Coronary artery (tissue), 2 donors: ENCODE data around the gene JAKMIP1.

ENCODE experiments used
- DNase-seq: peaks from one replicate; pipeline ENCODE4 v3.0.0-alpha.2; 2017; ENCODE audit warnings: low spot score
- H3K27ac ChIP-seq, 2 donors: fragments of 200-600 bp; sonication (generic); one replicate each; pipeline ENCODE4 v1.5.1; 2016 to 2019
- H3K4me3 ChIP-seq: fragments of 200-600 bp; sonication (generic); 2 replicates; pipeline ENCODE4 v1.5.1; 2016; ENCODE audit warnings: mild to moderate bottlenecking, moderate library complexity
- TF ChIP-seq, protein P1 (sequence below): fragments of 200-600 bp; sonication (generic); IDR thresholded peaks from one replicate; pipeline ENCODE4 v1.5.1; 2019; ENCODE audit warnings: antibody characterized with exemption

The JAKMIP1 gene

DNA sequence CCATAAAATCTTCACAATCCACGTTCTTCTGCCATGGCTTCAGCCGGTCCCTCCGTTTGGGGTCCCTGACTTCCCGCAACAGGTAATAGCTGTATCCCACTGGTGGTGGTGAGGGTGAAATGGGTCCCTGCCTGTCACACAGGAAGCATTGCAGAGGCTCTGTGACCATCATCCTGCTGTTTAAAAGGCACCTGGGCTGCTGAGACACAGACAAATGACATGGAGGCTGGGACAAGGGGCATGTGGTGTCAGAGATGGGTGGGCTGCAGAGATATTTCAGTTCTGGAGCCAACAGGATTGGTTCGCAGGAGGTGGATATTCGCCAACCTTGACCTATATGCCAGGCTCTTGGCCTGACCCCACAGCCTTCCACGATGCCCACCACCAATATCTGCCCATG is 82.1 kb downstream of the JAKMIP1 start:
- DNase-seq: peak; percentile 26
- no peak overlapping the region for H3K4me3 ChIP-seq
- H3K27ac ChIP-seq: no peak overlapping the region
- TF ChIP-seq, protein P1, sequence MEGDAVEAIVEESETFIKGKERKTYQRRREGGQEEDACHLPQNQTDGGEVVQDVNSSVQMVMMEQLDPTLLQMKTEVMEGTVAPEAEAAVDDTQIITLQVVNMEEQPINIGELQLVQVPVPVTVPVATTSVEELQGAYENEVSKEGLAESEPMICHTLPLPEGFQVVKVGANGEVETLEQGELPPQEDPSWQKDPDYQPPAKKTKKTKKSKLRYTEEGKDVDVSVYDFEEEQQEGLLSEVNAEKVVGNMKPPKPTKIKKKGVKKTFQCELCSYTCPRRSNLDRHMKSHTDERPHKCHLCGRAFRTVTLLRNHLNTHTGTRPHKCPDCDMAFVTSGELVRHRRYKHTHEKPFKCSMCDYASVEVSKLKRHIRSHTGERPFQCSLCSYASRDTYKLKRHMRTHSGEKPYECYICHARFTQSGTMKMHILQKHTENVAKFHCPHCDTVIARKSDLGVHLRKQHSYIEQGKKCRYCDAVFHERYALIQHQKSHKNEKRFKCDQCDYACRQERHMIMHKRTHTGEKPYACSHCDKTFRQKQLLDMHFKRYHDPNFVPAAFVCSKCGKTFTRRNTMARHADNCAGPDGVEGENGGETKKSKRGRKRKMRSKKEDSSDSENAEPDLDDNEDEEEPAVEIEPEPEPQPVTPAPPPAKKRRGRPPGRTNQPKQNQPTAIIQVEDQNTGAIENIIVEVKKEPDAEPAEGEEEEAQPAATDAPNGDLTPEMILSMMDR: no peak

DNA sequence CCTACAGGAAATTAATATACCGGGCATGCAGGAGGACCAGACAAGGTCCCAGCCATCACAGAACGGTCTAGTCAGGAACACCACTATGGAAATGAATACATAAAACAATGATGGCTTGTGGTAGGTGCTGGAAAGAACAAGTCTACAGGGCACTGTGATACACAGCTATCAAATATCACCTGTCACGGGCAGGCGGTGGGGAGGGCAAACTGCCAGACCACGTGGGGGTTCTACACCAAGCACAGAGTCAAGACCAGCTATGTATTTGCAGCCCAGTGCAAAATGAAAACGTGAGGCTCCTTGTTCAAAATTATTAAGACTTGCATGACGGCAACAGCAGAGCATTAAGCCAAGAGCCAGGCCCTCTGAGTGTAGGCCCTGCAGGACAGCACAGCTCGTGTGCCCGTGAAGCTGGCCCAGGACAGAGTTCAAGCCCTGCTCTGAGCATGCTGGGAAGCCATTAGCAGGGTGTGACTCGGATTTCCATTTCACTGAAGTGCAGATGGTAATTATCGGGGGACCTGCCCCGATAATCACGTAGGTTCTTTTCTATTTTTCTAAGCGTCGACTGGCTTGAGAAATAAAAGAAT is 83.6 kb downstream of the JAKMIP1 start:
- no peak overlapping the region for H3K27ac ChIP-seq
- no peak overlapping the region for H3K4me3 ChIP-seq
- TF ChIP-seq, protein P1: no peak
- no peak for DNase-seq

DNA sequence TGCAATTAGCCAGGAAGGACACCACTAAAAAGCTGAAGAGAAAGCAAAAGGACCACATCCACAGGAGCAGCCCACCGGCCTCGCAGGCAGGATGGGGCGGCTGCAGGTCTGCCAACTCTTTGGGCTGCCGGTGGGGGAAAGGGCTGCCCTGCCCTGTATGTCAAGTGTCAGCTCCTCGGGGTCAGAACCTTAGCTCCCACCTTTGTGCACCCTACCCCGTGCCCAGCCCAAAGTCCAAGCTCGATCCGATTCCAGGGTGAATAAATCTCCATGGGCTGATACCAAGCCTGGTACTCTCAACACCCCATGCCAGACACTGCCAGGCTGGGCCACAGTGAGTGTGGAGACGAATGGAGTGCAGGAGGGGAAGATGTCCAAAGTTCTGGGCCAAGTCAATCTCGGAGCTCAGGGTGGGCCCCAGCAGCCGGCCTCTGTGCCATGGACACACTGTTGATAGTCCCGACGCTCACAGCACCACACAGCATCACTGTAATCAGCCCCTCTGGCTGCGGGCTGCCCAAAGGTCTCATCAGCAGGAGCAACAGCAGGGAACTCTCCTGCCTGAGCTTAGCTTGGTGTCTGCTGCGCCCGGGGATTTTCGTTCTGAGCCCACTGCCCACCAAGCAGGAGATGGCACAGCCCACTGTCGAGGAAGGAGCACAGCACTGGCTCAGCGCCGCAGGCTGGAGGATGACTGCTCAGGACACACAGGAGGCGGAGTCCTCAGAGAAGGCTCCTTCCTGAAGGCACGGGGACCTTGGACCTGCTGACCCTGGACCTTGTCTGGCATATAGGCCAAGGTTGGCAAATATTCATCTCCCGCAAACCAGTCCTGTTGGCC is 84.4 kb downstream of the JAKMIP1 start:
- H3K27ac ChIP-seq: no peak overlapping the region
- DNase-seq: no peak
- H3K4me3 ChIP-seq: no peak overlapping the region
- TF ChIP-seq, protein P1: no peak

DNA sequence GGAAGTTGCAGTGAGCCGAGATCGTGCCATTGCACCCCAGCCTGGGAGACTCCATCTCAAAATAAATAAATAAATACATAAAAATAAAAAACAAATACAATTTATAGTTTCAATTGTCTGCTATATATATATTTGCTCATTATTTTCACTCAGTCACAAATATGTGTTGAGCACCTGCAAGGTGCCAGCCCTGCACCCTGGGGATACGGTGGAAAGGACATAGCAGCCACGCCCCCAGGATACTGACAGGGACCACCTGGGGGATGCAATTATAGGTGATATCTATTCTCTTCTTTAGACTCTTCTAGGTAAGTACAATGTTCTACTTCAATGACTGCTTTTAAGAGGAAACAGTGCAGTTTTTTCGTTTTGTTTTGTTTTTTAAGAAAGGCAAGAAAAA is 85.0 kb downstream of the JAKMIP1 start:
- TF ChIP-seq, protein P1: no peak
- no peak overlapping the region for H3K4me3 ChIP-seq
- DNase-seq: no peak
- no peak overlapping the region for H3K27ac ChIP-seq

DNA sequence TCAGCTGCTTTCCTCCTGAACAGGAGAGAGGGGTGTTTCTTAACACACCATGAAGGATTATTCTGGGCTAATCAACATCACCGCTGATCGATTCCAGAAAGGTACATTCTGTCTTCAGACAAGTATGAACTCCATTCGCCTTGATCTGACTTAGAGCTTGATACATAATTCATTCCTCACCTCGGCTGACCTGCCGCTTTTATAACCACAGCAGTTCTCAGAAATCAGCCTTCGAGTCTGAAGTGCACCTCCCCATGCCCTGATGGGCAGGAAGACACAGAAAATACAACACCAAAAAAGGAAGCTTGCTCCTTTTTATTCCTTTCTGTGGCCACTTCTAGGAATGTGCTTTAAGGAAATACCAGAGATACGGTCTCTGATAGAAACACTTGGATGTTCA is 85.7 kb downstream of the JAKMIP1 start:
- Histone ChIP-seq H3K4me3 (no peak overlapping the region), H3K27ac (no peak overlapping the region)
- TF ChIP-seq, protein P1: no peak
- no peak for DNase-seq

DNA sequence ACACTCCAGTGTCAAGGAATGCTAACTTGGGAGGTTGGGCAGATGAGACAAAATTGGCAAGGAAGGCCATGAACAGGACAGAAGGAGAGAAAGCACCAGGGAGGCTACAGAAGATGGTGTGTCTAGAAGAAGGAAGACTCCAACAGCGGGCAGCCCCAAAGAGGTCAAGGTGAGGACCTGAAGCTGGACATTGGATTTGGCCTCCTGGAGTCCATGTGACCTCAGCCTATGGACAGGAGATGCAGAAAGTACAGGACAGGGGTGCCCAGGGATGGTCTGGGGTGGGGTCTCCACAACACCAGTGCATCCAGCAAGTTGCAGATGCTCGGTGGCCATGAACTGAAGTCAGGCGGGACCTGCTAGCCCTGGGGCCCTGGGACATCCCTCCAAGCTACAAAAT is 86.2 kb downstream of the JAKMIP1 start:
- no peak for DNase-seq
- Histone ChIP-seq H3K27ac (no peak overlapping the region), H3K4me3 (no peak overlapping the region)
- TF ChIP-seq, protein P1: no peak

DNA sequence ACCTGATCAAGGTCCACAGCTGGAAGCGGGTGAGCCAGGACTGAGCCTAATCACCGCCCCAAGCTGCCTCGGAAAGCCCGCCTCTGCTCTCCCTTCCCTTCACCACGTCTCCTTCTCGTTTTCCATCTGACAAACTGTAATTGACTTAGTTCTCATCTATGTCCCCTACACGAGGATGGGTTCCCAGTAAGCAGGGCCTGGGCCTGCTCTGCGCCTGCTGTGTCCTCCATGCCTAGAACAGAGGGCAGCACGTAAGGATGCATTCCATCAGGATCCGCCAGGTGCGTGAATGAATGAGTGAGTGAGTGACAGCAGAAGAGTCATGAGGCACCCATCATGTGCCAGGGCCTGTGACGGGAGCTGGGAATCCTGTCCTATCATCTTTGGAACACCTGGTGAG is 86.7 kb downstream of the JAKMIP1 start:
- no peak overlapping the region for H3K27ac ChIP-seq
- no peak overlapping the region for H3K4me3 ChIP-seq
- TF ChIP-seq, protein P1: no peak
- DNase-seq: no peak
